GM06990 (cell line): ENCODE measurements around the gene ANXA11.

Experiments used
- DNase-seq: peaks from one replicate; pipeline ENCODE4 v3.0.0-alpha.2; 2011; ENCODE audit not compliant: insufficient read length; ENCODE audit errors: extremely low read depth
- H3K27me3 ChIP-seq: replicated peaks from 2 replicates; pipeline ENCODE4 v1.6.0; 2011; ENCODE audit warnings: low read length; ENCODE audit not compliant: control insufficient read depth, insufficient read depth
- H3K36me3 ChIP-seq: 2 replicates; pipeline ENCODE4 v1.5.1; 2011; ENCODE audit warnings: low read length; ENCODE audit not compliant: control insufficient read depth, insufficient read depth
- H3K4me3 ChIP-seq: replicated peaks from 2 replicates; pipeline ENCODE4 v1.5.1; 2011; ENCODE audit warnings: low read depth, mild to moderate bottlenecking, control low read depth, low read length
- TF ChIP-seq, protein P1 (sequence below): IDR thresholded peaks from 2 replicates; pipeline ENCODE4 v1.5.1; 2011; ENCODE audit warnings: low read length, control low read depth, mild to moderate bottlenecking, inconsistent platforms; ENCODE audit not compliant: insufficient read depth, poor library complexity, severe bottlenecking

The ANXA11 gene

DNA sequence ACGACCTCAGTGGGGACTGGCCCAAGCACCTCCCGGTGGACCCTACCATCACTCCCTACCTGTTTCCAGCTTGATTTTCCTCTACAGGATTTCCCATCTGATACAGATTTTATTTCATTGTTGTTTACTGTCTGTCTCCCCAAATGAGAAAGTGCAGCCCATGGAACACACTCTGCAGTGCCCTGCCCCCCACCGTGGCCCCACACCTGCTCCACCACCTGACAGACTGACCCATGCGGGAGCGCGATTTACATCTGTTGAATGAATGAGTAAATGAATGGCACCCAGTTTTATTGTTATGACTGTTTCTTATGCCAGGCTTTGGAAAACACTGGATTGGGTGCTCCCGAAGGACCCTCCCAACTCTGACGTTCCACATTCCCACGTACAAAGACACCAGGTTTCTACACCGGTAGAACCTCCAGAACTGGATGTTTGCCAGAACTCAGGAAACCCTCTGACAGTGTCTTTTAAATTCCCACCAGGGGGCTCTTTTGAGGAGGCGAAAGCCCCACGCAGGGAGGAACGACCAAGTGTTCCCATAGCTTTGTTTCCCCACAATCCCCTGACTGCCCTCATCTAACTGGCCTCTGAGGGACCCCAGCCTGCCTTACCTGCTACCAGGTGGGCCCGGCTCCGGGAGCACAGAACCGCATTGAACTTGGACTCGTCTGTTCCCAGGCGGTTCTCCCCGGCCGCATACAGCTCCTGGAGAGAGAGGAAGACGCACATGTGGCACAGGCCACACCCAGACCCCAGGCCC is 43.8 kb downstream of the ANXA11 start:
- peaks cover 32% of the 10 kb centered on the region for H3K36me3 ChIP-seq

DNA sequence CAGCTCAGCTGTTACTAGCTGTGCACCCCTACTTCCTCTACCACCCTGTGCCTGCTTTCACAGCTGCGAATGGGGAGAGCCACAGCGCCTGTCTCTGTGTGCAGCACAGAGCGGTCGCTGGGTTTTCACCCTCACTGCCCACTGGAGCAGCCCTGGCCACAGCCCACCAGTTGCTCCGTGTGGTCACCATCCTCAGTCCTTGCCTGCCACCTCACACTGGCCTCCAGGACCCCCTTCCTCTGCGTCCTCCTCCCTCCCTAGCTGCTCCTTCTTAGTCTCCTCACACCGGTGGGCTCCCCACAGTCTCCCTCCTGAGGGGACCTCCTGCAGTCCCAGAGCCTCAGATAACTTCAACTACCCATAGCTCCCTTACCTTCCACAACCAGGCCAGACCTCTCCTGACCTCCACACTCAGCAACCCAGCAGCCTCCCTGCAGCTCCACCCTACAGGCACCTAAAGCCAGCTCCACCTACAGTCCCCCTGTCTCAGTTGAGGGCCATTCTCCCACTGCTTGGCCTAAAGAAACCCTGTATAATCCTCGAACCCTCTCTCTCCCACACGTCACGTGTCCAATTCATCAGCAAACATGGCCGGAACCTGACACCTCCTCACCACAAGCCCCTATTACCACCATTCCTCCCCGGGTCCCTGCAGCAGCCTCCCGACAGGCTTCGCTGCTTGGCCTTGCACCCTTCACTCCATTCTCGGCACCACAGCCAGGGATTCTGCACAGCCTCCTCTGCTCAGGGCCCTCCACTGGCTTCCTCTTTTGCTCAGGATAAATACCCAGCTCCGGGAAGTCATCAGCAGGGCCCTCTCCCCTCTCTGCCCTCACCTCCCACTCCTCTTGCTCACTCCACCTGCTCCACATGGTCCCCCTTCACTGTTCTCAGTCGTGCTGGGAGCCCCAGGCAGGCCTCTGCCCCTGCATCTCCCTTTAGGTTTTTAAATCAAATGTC is 44.7 kb downstream of the ANXA11 start:
- TF ChIP-seq, protein P1, sequence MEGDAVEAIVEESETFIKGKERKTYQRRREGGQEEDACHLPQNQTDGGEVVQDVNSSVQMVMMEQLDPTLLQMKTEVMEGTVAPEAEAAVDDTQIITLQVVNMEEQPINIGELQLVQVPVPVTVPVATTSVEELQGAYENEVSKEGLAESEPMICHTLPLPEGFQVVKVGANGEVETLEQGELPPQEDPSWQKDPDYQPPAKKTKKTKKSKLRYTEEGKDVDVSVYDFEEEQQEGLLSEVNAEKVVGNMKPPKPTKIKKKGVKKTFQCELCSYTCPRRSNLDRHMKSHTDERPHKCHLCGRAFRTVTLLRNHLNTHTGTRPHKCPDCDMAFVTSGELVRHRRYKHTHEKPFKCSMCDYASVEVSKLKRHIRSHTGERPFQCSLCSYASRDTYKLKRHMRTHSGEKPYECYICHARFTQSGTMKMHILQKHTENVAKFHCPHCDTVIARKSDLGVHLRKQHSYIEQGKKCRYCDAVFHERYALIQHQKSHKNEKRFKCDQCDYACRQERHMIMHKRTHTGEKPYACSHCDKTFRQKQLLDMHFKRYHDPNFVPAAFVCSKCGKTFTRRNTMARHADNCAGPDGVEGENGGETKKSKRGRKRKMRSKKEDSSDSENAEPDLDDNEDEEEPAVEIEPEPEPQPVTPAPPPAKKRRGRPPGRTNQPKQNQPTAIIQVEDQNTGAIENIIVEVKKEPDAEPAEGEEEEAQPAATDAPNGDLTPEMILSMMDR: no peak
- DNase-seq: no peak
- H3K4me3 ChIP-seq: no peak overlapping the region
- H3K36me3 ChIP-seq: peaks cover 33% of the 10 kb centered on the region
- H3K27me3 ChIP-seq: no peaks in the 10 kb centered on the region

More for the DNA sequence above, 43.8 kb downstream of the ANXA11 start:
- TF ChIP-seq, protein P1: peak; percentile 21
- DNase-seq: no peak
- Histone ChIP-seq H3K27me3 (no peaks in the 10 kb centered on the region), H3K4me3 (no peak overlapping the region)

DNA sequence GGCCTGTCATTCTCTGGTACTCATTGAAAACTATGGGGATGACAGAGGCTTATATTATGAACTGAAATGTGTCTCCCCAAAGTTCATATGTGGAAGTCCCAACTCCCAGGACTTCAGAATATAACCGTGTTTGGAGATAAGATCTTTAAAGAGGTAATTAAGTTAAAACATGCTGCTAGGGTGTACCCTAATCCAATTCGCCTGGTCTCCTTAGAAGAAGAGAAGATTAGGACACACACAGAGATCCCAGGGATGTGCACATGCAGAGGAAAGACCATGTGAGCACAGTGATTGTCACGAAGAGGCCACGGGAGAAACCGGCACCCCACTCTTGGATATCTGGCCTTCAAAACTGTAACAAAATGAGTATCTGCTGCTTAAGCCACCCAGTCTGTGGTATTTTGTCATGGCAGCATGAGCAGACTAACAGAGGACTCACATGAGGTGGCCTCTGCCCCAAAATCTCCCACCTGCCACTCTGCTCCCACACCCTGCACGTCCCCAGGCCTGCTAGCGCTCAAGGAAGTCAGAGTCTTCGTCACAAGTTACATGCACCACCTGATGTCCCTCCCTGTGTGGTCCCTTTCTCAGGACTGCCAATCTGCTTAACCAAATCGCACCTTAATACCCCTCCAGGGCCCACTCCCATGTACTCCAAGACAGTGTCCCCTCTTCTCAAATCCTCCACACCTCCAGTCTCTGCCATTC is 46.0 kb downstream of the ANXA11 start:
- H3K4me3 ChIP-seq: no peak overlapping the region
- TF ChIP-seq, protein P1: no peak
- no peaks in the 10 kb centered on the region for H3K27me3 ChIP-seq
- peaks cover 36% of the 10 kb centered on the region for H3K36me3 ChIP-seq
- DNase-seq: no peak

DNA sequence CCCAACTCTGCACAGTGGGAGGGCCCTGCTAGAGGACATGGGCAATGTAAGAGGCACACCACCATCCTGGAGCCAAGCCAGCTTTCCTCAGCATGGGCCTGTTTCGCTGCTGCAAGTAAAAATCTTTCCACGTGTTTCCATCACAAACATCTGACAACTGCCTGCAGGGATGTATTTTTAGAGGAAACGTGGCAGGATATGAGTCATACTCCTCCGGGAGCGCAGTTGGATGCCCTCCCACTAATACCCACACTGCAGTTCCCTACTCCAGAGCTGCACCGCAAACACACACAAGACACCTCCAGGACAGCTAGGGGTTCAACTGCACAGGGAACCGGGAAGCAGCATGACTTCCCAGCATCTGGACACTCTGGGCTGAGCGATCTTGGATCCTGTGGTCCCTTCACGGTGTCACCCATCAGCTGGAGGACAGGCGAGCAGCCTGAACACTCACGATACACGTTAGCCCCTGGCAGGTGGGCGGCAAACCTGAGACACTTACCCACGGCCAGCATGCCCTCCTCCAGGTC is 46.7 kb downstream of the ANXA11 start:
- TF ChIP-seq, protein P1: no peak
- H3K27me3 ChIP-seq: no peaks in the 10 kb centered on the region
- H3K4me3 ChIP-seq: no peak overlapping the region
- H3K36me3 ChIP-seq: peaks cover 32% of the 10 kb centered on the region
- DNase-seq: no peak

DNA sequence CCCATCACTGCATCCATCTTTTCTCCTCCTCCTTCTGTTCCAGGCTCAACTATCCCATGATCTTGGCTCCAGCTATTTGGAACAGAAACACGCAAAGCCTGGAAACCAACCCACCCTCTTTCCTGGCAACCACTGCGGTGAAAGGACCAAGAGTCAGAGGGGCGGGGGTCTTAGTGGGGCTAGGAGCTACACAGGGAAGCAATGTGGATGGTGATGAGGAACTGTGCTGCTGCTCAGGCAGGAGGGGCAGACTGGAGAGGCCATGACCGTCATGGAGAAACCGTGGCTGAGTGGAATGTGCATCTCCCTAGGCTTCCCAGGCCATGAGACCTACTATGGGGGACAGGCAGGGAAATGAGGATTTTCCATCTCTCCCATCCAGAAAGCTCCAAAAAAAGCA is 47.2 kb downstream of the ANXA11 start:
- TF ChIP-seq, protein P1: no peak
- peaks cover 34% of the 10 kb centered on the region for H3K36me3 ChIP-seq
- H3K27me3 ChIP-seq: no peaks in the 10 kb centered on the region
- H3K4me3 ChIP-seq: no peak overlapping the region
- no peak for DNase-seq
